HepG2 (cell line): ENCODE results near the gene MRPL51. TPM values are rescaled to one million over a fixed set of nuclear protein-coding genes. Genes with fewer than 3 reads are reported as not detected.

ENCODE experiments used
- ATAC-seq: fragments of 200-7000 bp; cut with Tn5 transposase; 3 replicates; pipeline ENCODE4 v1.9.1; 2020; ENCODE audit warnings: mild to moderate bottlenecking, moderate library complexity
- BruUV-seq: library from RNA; stranded (reverse); fragments of 400-500 nt; replicated peaks from 2 replicates; lab custom pipeline; 2021; lab: Mats Ljungman, UMichigan
- CTCF ChIA-PET: fragments of 300-600 bp; formaldehyde crosslinking; extraction: SDS; loops from one replicate; lab custom pipeline; 2021; ENCODE audit warnings: low total read pairs, inconsistent platforms, low intra/inter-chr PET ratio; lab: Yijun Ruan, JAX
- POLR2A ChIA-PET: fragments of 350-600 bp; sonication (Branson Sonifier 250); formaldehyde crosslinking; loops from one replicate; lab custom pipeline; 2020; ENCODE audit warnings: antibody characterized with exemption, inconsistent platforms; lab: Yijun Ruan, JAX
- DNase-seq: peaks from one replicate; pipeline ENCODE4 v3.0.0-alpha.2; 2015; ENCODE audit warnings: low spot score
- FAIRE-seq: peaks from 3 replicates; lab custom pipeline; 2011; peaks lifted over from hg19 to GRCh38; lab: Jason Lieb, UNC
- H2AFZ ChIP-seq: one replicate; pipeline ENCODE4 v1.6.1; 2011; ENCODE audit warnings: low read length, inconsistent platforms
- H3K27ac ChIP-seq: fragments of 300-600 bp; 3 replicates; pipeline ENCODE4 v1.8.0; 2011; ENCODE audit warnings: mixed run types, mild to moderate bottlenecking, mixed read lengths, low read length, inconsistent platforms; ENCODE audit not compliant: insufficient read depth; ENCODE audit errors: extremely low read length
- H3K27me3 ChIP-seq, 2 experiments: fragments of 200-600 bp in 1 of 2; 2 replicates in 1 of 2; 3 replicates in 1 of 2; pipeline versions ENCODE4 v1.6.0 to v1.8.0; 2011; ENCODE audit warnings: low read length in 2 of 2, mild to moderate bottlenecking in 2 of 2, moderate library complexity in 2 of 2, inconsistent platforms in 1 of 2; ENCODE audit not compliant: insufficient read depth in 2 of 2, control insufficient read depth in 1 of 2
- H3K36me3 ChIP-seq, 2 experiments: fragments of 200-600 bp in 1 of 2; replicated peaks in 1 of 2; 2 replicates in 1 of 2; 3 replicates in 1 of 2; pipeline versions ENCODE4 v1.5.1 to v1.8.0; 2011; ENCODE audit warnings: low read length in 2 of 2, inconsistent platforms in 1 of 2; ENCODE audit not compliant: insufficient read depth in 2 of 2, control insufficient read depth in 1 of 2
- H3K4me1 ChIP-seq: 2 replicates; pipeline ENCODE4 v1.5.1; 2012; ENCODE audit warnings: low read length, inconsistent platforms; ENCODE audit not compliant: insufficient read depth
- H3K4me2 ChIP-seq: 2 replicates; pipeline ENCODE4 v1.6.0; 2011; ENCODE audit warnings: low read depth, low read length, inconsistent platforms
- H3K4me3 ChIP-seq, 3 experiments: fragments of 200-600 bp in 1 of 3; sonication (generic), shearing (Covaris generic) in 1 of 3; replicated peaks in 1 of 3; 2 replicates each; pipeline ENCODE4 v1.5.1; 2011 to 2016; ENCODE audit warnings: low read length in 3 of 3, inconsistent platforms in 2 of 3, low read depth in 2 of 3, mild to moderate bottlenecking in 2 of 3, control low read depth in 1 of 3, mixed read lengths in 1 of 3; ENCODE audit not compliant: insufficient read depth in 1 of 3
- H3K79me2 ChIP-seq: one replicate; pipeline ENCODE4 v1.6.1; 2011; ENCODE audit warnings: low read length, inconsistent platforms; ENCODE audit not compliant: insufficient read depth
- H3K9ac ChIP-seq: 2 replicates; pipeline ENCODE4 v1.6.0; 2011; ENCODE audit warnings: mild to moderate bottlenecking, low read depth, low read length, inconsistent platforms; ENCODE audit not compliant: insufficient read depth
- H3K9me3 ChIP-seq: 2 replicates; pipeline ENCODE4 v1.5.1; 2012; ENCODE audit warnings: mild to moderate bottlenecking, low read length
- H4K20me1 ChIP-seq: 2 replicates; pipeline ENCODE4 v1.6.0; 2011; ENCODE audit warnings: inconsistent platforms, mild to moderate bottlenecking, low read length, moderate library complexity; ENCODE audit not compliant: insufficient read depth
- HNRNPLL ChIP-seq: fragments of 200-400 bp; formaldehyde crosslinking; IDR thresholded peaks from 2 replicates; pipeline ENCODE4 v1.6.1; 2017; ENCODE audit warnings: mild to moderate bottlenecking, low read depth, low read length; ENCODE audit not compliant: poor library complexity, severe bottlenecking
- ZNF550 ChIP-seq: sonication (generic); formaldehyde crosslinking; IDR thresholded peaks from 2 replicates; pipeline ENCODE4 v1.4.0; 2020; ENCODE audit warnings: mild to moderate bottlenecking, missing genetic modification reagents, borderline replicate concordance
- ZNF780A ChIP-seq: sonication (generic); formaldehyde crosslinking; IDR thresholded peaks from 2 replicates; pipeline ENCODE4 v1.8.0; 2022; ENCODE audit warnings: mild to moderate bottlenecking, missing genetic modification reagents, moderate library complexity
- ZNF841 ChIP-seq: sonication (generic); formaldehyde crosslinking; IDR thresholded peaks from 2 replicates; pipeline ENCODE4 v1.8.1; 2023; ENCODE audit warnings: missing genetic modification reagents, borderline replicate concordance
- WGBS: methylation state at CpG from one replicate; pipeline ENCODE4 v1.1.6; 2017; ENCODE audit warnings: low lambda C conversion rate; 5-methylcytosine and 5-hydroxymethylcytosine counted together
- in situ Hi-C: cut with HindIII; loops from 2 replicates; pipeline ENCODE4 v1.10.0; 2017; ENCODE audit warnings: low pct_unique_long_range_greater_than_20kb; ENCODE audit not compliant: extremely low pct_ligation_motif_present
- intact Hi-C: fragments of 100-400 bp; cut with micrococcal nuclease; formaldehyde crosslinking; loops from one replicate; pipeline ENCODE4 v1.10.0; 2022; ENCODE audit not compliant: unreplicated experiment
- polyA plus RNA-seq, 8 experiments: library from polyadenylated mRNA; depleted of rRNA in 3 of 8; stranded (reverse) in 7 of 8; unstranded in 1 of 8; fragments of >200 nt; fragmentation: Illumina TruSeq in 4 of 8; extraction: Trizol in 4 of 8; gene quantifications; 2 replicates each; pipeline versions ENCODE4 v1.2.1 to v1.2.3, GENCODE V29; 2011 to 2016; ENCODE audit warnings: low read depth in 4 of 8, missing spikeins in 1 of 8, mixed read lengths in 1 of 8; ENCODE audit not compliant: insufficient read depth in 1 of 8
- total RNA-seq, 5 experiments: library from RNA; depleted of rRNA; stranded (reverse); fragments of >200 nt; fragmentation: Illumina TruSeq; extraction: Trizol; gene quantifications; 2 replicates each; pipeline ENCODE4 v1.2.3, GENCODE V29; 2016; ENCODE audit warnings: low read depth in 1 of 5
- TF ChIP-seq, protein P1 (sequence below): sonication (generic); formaldehyde crosslinking; conservative IDR thresholded peaks from 2 replicates; pipeline ENCODE4 v1.4.0; 2020; ENCODE audit warnings: mild to moderate bottlenecking, missing genetic modification reagents, moderate library complexity

MRPL51 gene
- total and polyA plus RNA-seq, 2 of the 13 experiments (the other 11 are each of a cell fraction or from before 2014, with no cell fraction given): 64.8 to 278 TPM

GRCh38 chr12:6466184-6466573 lies 26.9 kb downstream of the MRPL51 start:
- H3K79me2 ChIP-seq: no peaks in the 10 kb centered on the region
- intact Hi-C loops (loop anchor here (10.0 kb wide), 1 partner anchor 131 kb away; no protein-coding TSS in a partner anchor), in situ Hi-C loops (loop anchor here (25.0 kb wide), 1 partner anchor 404 kb away; no protein-coding TSS in a partner anchor)
- H3K36me3 ChIP-seq: peaks cover 18 to 26% of the 10 kb centered on the region in 2 experiments
- no peaks in the 10 kb centered on the region for H3K27me3 ChIP-seq
- FAIRE-seq: no peak
- no peak overlapping the region for H3K27ac ChIP-seq
- BruUV-seq: no TSS peak
- H4K20me1 ChIP-seq: no peaks in the 10 kb centered on the region
- H3K4me1 ChIP-seq: peaks cover 31% of the 10 kb centered on the region
- no peaks in the 10 kb centered on the region for H3K9me3 ChIP-seq
- POLR2A ChIA-PET: interaction anchor here (1.0 to 1.6 kb wide), 4 partner anchors 27 to 144 kb away, joined by 3 read pairs; partner anchors contain the start of gene MRPL51
- WGBS: 97% methylated on average over 5 of the region's 5 CpGs
- CTCF ChIA-PET: interaction anchor here (1.6 to 1.7 kb wide), 2 partner anchors 42 to 143 kb away, joined by 6 to 29 read pairs; no protein-coding TSS in a partner anchor
- ATAC-seq: no peak
- no peak for DNase-seq
- H3K4me2 ChIP-seq: no peak overlapping the region
- no peak overlapping the region for H2AFZ ChIP-seq
- TF ChIP-seq ZNF550 (CRISPR knock-in tag): no peak
- no peak for TF ChIP-seq ZNF780A
- TF ChIP-seq, protein P1, sequence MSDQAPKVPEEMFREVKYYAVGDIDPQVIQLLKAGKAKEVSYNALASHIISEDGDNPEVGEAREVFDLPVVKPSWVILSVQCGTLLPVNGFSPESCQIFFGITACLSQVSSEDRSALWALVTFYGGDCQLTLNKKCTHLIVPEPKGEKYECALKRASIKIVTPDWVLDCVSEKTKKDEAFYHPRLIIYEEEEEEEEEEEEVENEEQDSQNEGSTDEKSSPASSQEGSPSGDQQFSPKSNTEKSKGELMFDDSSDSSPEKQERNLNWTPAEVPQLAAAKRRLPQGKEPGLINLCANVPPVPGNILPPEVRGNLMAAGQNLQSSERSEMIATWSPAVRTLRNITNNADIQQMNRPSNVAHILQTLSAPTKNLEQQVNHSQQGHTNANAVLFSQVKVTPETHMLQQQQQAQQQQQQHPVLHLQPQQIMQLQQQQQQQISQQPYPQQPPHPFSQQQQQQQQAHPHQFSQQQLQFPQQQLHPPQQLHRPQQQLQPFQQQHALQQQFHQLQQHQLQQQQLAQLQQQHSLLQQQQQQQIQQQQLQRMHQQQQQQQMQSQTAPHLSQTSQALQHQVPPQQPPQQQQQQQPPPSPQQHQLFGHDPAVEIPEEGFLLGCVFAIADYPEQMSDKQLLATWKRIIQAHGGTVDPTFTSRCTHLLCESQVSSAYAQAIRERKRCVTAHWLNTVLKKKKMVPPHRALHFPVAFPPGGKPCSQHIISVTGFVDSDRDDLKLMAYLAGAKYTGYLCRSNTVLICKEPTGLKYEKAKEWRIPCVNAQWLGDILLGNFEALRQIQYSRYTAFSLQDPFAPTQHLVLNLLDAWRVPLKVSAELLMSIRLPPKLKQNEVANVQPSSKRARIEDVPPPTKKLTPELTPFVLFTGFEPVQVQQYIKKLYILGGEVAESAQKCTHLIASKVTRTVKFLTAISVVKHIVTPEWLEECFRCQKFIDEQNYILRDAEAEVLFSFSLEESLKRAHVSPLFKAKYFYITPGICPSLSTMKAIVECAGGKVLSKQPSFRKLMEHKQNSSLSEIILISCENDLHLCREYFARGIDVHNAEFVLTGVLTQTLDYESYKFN (CRISPR knock-in tag): no peak
- no peak for TF ChIP-seq ZNF841 (CRISPR knock-in tag)
- TF ChIP-seq HNRNPLL: no peak
- TF ChIP-seq, all 625 proteins: peak for 0
- Histone ChIP-seq H3K9ac (no peak overlapping the region), H3K4me3 (no peak overlapping the region)
